GM21529 (cell line): ENCODE results near the gene ATP6V1F.

Source experiments
- ATAC-seq: cut with Tn5 transposase; IDR thresholded peaks from one replicate; pipeline ENCODE4 v1.9.1; 2021; ENCODE audit not compliant: unreplicated experiment

ATP6V1F gene

DNA sequence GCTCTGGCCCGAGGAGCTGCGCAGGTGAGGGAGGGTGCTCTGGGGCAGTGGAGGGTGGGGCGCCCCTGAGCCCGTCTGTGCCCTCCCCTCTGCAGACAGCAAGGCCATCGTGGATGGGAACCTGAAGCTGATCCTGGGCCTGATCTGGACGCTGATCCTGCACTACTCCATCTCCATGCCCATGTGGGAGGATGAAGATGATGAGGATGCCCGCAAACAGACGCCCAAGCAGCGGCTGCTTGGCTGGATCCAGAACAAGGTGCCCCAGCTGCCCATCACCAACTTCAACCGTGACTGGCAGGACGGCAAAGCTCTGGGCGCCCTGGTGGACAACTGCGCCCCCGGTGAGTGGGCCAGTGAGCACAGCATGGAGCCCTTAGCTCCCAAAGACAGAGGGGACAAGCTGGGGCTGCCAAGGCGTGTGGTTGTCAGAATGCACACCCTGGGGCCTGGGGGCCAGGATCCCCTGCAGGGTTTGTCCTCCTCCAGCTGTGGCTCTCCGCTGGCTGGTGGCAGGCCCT is 27.4 kb upstream of the ATP6V1F start:
- no peak for ATAC-seq

DNA sequence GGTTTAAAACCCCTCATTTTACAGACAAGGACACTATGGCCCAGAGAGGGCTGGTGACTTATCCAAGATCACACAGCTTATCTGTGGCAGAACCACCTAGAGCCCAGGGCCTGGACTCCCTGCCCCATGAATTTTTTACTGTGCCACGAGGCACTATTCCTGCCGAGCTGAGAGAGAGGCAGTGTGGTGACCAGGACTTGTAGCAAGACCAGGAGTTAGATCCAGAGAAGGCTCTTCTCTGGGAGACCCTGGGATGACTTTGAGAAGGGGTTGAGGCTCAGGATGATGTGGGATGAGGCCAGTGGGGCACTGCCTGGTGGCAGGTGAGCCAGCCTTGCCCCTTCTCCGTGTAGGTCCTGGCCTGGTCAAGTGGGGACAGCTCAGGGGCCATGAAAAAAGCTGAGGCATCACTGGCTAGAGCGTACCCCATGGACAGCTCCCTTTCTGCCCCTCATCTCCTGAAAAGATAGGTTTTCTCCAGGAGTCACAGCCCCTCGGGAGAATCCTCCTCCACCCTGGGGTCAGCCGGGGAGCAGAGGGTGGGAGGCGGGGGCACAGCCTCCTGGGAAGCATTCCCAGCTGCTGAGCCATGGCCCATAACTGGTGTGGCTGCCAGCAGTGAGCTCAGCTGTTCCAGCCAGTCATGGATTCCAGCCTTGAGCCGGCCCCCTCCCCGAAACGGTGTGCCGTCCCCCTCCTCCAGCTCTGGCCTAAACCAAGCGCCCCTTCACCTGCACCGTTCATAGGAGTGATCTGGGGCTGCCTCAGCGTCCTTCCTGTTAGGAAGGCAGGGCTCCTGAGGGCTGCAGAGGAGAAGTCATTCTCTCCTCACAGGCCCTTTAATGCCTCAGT is 26.6 kb upstream of the ATP6V1F start:
- ATAC-seq, result no peak

DNA sequence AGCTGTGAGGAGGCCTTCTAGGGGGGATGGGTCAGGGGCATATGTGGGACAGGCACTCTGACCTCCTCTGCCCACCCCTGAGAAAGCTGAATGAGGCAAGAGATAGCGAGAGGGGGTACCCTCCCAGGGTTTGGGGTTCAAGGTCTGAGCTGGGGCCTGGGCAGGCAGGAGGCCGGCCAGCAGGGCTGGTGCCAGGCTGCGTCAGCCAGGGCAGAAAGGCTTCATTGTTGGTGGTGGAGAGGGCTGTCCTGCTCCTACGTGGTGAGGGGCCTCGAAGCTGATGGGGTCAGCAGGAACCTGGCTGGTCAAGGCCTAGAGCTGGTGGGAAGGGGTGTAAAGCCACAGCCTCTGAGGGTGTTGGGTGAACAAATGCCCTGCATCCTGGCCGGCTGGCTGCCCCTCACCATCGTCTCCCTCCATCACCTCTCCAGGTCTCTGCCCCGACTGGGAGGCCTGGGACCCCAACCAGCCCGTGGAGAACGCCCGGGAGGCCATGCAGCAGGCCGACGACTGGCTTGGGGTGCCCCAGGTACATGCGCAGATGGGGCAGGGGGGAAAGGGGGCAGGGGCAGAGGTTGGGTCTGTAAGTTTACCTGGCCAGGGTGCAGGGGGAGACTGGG is 25.8 kb upstream of the ATP6V1F start:
- ATAC-seq, result no peak

DNA sequence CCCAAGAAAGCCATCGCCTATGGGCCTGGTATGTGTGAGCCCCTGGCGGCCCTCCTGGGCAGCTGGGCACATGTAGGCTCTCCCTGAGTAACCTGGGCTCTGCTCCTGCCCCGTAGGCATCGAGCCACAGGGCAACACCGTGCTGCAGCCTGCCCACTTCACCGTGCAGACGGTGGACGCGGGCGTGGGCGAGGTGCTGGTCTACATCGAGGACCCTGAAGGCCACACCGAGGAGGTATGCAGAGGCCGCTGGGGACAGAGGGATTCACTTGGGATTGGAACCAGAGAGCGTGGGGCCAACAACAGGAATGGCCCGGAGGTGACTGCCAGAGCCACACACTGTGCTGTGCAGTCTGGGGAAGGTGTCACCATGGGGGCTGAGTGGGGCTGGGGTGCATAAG is 25.1 kb upstream of the ATP6V1F start:
- ATAC-seq, result no peak

DNA sequence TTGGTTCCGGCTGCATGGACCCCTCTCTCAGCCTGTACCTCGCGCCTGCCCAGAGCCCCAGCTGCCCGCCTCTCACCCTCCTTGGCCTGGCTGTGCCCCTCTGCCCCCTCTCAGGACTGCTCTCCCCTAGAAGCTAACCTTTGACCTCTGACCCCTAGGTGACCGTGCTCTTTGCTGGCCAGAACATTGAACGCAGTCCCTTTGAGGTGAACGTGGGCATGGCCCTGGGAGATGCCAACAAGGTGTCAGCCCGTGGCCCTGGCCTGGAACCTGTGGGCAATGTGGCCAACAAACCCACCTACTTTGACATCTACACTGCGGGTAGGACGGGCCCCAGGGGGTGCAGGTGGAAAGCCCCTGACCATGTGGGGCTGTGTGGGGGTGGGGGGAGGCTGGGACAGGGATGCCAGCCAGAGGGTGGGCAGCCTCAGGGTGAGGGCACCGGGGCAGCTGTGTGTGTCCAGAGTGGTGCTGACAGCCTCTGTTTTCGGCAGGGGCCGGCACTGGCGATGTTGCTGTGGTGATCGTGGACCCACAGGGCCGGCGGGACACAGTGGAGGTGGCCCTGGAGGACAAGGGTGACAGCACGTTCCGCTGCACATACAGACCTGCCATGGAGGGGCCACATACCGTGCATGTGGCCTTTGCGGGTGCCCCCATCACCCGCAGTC is 24.4 kb upstream of the ATP6V1F start:
- ATAC-seq, result no peak

DNA sequence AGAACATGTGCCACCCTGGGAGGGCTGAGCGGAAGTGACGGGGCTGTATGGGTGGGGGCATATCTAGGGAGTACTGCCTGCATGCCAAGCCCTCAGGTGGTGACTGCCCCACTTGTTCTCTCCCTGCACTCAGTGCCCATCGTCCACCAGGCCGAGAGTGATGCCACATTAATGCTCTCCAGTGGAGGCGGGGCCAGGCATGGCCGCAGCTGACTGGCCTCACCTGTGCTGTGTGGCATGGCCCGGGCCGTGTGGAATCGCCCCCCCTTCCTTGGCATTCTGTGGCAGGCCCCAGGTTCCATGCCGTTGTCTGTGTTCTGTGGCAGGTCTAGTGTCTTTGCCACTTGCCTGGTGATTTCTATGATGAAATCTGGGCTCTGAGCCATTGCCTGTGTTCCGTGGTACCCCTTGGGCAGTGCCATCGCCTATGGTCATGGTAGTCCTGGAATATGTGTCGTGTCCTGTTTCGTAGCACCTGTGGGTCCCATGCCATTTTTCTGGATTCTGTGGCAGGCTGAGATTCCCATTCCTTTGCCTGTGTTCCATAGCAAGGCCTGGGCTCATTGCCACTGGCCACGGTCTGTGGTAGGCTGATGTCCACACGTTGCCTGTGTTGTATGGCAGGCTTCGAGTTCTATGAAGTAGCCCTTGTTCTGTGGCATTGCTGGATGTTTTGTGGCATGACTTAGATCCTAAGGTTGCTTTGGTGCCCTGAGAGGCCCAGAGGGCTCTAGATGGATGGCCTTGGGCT is 23.5 kb upstream of the ATP6V1F start:
- ATAC-seq, result no peak

- ATAC-seq, result no peak
Measured at GRCh38 chr7:128839751-128840177, 22.9 kb upstream of the ATP6V1F start.

GRCh38 chr7:128840326-128841170 is 22.1 kb upstream of the ATP6V1F start:
- ATAC-seq, result no peak

- no peak for ATAC-seq
Measured at GRCh38 chr7:128841171-128841690, 21.4 kb upstream of the ATP6V1F start.

- ATAC-seq, result no peak
Measured at GRCh38 chr7:128841921-128842673, 20.6 kb upstream of the ATP6V1F start.

- ATAC-seq, result no peak
Measured at GRCh38 chr7:128842674-128843641, 19.7 kb upstream of the ATP6V1F start.

DNA sequence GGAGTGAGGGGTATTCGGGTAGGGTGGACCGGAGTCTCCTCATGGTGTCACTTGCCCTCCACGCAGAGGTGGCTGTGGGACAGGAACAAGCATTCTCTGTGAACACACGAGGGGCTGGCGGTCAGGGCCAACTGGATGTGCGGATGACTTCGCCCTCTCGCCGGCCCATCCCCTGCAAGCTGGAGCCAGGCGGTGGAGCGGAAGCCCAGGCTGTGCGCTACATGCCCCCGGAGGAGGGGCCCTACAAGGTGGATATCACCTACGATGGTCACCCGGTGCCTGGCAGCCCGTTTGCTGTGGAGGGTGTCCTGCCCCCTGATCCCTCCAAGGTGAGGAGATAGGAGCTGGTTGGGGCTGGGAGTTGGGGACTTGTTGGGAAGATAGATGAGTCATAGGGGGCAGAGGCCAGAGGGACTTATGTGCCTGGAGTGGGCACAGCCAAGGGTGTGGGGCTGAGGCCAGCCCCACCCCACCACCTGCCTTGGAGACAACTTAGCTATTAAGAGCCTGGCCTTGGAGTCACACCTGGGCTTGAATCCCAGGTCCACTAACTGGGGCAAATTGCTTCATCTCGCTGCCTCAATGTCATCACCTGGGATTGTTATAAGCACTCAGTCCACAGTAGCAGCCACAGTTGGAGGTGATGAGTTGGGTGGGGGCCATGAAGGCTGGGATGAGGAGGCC is 18.6 kb upstream of the ATP6V1F start:
- no peak for ATAC-seq

GRCh38 chr7:128844777-128845311 is 17.8 kb upstream of the ATP6V1F start:
- no peak for ATAC-seq

DNA sequence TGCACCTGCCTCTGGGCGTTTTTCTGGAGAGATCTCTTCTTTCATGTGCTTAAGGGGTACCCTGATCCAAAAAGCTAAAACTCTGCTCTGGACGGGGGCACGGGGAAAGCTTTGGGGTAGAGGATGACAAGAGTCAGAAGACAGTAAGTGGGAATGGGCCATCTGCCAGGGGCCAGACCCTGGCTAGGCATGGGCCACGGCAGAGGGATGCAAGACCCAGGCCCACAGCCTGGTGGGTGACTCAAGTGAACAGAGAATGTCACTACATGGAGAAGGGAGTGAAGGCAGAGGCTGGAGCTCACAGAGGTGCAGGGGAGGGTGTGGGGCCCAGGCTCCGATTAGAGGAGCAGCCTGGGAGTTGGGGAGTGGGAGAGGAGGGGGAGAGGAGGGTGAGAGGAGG is 17.2 kb upstream of the ATP6V1F start:
- no peak for ATAC-seq

- ATAC-seq, result no peak
Measured at GRCh38 chr7:128845987-128846386, 16.7 kb upstream of the ATP6V1F start.

DNA sequence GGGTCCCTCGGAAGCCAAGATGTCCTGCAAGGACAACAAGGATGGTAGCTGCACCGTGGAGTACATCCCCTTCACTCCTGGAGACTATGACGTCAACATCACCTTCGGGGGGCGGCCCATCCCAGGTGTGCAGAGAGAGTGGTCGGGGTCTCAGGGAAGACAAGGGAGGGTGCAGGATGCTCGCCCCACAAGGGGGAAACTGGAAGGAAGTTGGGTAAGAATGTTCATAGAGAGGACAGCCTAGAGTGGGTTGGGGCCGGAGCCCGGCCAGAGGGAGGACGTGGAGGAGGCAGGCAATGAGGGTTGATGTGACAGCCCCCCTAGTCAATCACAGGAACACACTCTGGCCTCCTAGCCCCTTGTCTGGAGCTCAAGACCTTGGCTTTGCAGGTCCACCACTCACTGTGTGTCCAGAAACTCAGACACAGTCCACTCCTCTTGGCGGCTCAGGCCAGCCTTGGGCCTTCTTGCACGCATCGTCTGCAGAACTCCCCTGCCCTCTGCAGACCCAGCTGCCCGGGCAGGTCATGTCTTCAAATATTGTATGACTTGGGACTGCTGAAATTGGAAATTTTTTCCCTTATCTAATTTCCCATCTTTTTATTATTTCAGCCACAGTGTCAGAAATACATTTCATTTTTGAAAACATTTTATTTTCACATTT is 15.7 kb upstream of the ATP6V1F start:
- ATAC-seq, result no peak
